GM19452 (cell line): ENCODE measurements around the gene AICDA.
"Not testable (repeated sequence)": the region's sequence is repeated elsewhere in the genome, so short reads cannot be mapped to it uniquely, and the experiment has no call there.

Source experiments
- ATAC-seq: cut with Tn5 transposase; IDR thresholded peaks from one replicate; pipeline ENCODE4 v1.9.1; 2021; ENCODE audit not compliant: unreplicated experiment

Gene AICDA

GRCh38 chr12:8612629-8613028 is at the start of gene AICDA:
TSS of gene AICDA (minus strand) at chr12:8612859. CDS start at chr12:8612767, 92 bp downstream.
- ATAC-seq, result no peak

- no peak for ATAC-seq
These were observed 49.1 kb upstream of the AICDA start for GRCh38 chr12:8661751-8662150.

GRCh38 chr12:8661016-8661415 is 48.4 kb upstream of the AICDA start:
- ATAC-seq, result no peak

- no peak for ATAC-seq
These were observed 45.7 kb upstream of the AICDA start for GRCh38 chr12:8658346-8658745.

GRCh38 chr12:8655421-8655820 is 42.8 kb upstream of the AICDA start:
- no peak for ATAC-seq

DNA sequence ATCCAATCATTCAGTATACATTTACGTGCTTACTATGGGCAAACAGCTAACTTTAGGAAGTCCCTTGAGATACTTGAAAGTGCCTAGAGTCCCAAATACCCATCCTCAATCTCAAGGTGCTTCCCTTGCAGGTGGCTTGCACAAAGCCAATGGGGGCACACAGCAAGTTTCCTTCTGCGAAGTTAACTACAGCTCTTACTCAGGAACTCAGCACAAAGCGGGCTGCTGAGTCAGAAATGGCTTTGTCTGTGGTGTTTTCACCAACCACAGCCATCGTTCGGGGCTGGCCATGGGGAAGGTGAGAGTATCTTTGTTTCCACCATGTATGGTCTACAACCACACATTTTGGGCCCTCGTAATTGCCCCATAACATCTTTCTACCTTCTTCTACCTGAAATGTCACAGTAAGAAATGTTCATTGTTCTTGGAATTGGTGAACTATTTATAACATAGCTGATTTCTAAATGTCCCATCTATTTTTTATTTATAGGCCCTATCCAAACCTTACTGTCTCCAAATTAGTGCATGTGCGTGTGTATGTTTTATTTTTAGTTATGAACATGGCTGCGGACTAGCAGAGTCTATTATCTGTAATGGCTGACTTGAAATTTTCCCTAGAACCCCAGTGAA is 36.0 kb upstream of the AICDA start:
- ATAC-seq, result peak; percentile 75

DNA sequence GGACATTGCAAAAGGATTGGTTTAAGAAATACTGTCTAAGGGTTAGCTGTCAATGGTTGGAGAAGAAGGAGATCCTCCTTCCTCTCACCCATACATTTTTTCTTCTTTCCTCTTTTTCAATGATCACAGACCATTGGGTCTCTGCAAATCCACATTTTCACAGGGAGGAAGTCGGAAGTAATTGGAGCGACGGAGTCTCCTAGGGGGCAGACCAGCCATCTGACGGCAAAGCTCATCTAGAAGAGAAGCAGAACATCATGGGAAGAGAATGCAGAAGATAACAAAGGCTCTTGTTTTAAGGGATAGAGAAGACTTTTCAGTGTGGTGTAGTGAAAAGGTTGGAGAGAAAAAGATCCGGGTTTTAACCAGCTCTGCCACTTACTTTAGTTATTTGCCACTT is 35.3 kb upstream of the AICDA start:
- ATAC-seq, result no peak

- ATAC-seq, result peak; percentile 49
These were observed 31.9 kb upstream of the AICDA start for GRCh38 chr12:8644345-8645248.

DNA sequence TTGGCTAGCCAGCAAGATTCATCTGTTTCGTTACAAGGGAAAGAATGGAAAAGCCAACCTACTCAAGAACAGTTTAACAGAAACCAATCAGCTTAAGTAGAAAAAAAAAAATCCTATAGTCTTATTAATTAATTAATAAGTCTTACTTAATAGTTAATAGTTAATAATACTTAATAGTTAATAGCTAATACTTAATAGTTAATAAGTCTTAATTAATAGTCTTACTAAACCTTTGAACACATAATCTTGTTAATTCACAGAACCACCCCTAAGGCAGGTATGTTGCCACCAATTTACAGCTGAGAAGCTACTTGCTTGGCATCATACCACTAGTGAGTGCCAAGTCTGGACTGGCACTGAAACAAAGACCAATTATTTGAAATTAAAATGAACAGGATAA is 30.1 kb upstream of the AICDA start:
- ATAC-seq, result no peak

- no peak for ATAC-seq
These were observed 27.3 kb upstream of the AICDA start for GRCh38 chr12:8639936-8640335.

- no peak for ATAC-seq
These were observed 26.3 kb upstream of the AICDA start for GRCh38 chr12:8638951-8639350.

DNA sequence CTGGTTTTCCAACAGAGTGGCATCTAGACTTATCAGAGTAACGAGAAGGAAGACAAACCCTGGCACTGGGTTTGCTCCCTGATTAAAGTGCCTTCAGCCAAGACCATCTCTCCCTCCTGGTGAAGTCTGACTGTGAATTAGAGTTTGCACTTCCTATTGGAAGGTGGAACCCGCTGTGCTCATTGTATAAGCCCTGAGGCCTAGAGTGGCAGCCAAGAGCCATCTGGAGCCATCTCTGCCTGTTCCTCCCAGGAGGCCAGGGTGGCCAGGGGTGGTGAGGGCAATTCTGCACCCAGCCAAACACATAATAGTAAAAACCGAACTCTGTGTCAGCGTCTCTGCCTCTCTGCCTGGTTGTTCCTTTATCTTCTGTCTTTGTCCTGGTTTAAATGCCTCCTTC is 25.0 kb upstream of the AICDA start:
- no peak for ATAC-seq

DNA sequence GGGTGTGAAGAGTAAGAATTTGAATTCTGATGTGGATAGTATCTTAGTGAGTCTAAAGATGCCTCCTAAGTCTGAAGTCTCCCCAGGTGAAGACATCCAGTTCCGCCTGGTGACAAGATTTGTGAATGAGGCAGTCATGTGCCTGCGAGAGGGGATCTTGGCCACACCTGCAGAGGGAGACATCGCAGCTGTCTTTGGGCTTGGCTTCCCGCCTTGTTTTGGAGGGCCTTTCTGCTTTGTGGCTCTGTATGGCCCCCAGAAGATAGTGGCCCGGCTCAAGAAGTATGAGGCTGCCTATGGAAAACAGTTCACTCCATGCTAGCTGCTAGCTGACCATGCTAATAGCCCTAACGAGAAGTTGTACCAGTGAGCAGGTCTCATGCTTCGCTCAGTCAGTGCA is 24.6 kb upstream of the AICDA start:
- ATAC-seq, result no peak

GRCh38 chr12:8636581-8636980 is 23.9 kb upstream of the AICDA start:
- no peak for ATAC-seq

GRCh38 chr12:8636007-8636346 is 23.3 kb upstream of the AICDA start:
- ATAC-seq, result not testable (repeated sequence)

GRCh38 chr12:8635342-8636006 is 22.8 kb upstream of the AICDA start:
- not testable (repeated sequence) for ATAC-seq

- ATAC-seq, result no peak
These were observed 17.5 kb upstream of the AICDA start for GRCh38 chr12:8630131-8630530.

- peak; percentile 96 for ATAC-seq
These were observed 16.9 kb upstream of the AICDA start for GRCh38 chr12:8629486-8630033.

DNA sequence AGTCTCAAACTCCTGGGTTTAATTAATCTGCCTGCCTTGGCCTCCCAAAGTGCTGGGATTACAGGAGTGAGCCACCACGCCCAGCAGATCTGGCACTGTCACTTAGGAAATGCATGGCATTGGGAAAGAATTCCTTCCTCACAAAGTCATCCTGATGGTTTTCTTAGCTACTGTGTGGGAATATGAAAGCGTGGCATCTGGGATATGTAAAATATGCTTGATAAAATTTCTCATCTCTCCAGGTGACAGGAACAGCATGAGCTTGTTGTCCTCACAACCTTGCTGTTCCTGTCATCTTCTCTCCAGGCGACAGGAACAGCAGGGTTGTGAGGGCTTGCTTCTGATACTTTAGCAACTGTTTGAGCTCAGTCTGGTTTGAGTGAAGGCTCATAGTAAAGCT is 16.1 kb upstream of the AICDA start:
- ATAC-seq, result no peak

DNA sequence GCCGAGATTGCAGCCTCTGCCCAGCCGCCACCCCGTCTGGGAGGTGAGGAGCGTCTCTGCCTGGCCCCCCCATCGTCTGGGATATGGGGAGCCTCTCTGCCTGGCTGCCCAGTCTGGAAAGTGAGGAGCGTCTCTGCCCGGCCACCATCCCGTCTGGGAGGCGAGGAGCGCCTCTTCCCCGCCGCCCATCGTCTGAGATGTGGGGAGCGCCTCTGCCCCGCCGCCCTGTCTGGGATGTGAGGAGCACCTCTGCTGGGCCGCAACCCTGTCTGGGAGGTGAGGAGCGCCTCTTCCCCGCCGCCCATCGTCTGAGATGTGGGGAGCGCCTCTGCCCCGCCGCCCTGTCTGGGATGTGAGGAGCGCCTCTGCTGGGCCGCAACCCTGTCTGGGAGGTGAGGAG is 12.1 kb upstream of the AICDA start:
- ATAC-seq, result not testable (repeated sequence)

GRCh38 chr12:8622646-8623045 is 10.0 kb upstream of the AICDA start:
- ATAC-seq, result no peak

GRCh38 chr12:8615206-8615605 is 2.5 kb upstream of the AICDA start:
- ATAC-seq, result no peak
